SK-N-SH (cell line): ENCODE data around the gene ABLIM2.

Source experiments
- CTCF ChIP-seq: fragments of 200-600 bp; sonication (generic); IDR thresholded peaks from 2 replicates; pipeline ENCODE4 v1.6.1; 2017; ENCODE audit warnings: antibody characterized with exemption, mild to moderate bottlenecking, moderate library complexity
- GABPA ChIP-seq: IDR thresholded peaks from 2 replicates; pipeline ENCODE4 v1.4.0; 2012; ENCODE audit warnings: low read depth, mild to moderate bottlenecking
- POLR2AphosphoS5 ChIP-seq: IDR thresholded peaks from 2 replicates; pipeline ENCODE4 v1.6.1; 2012; ENCODE audit warnings: low read depth, low read length
- SMC3 ChIP-seq: IDR thresholded peaks from 2 replicates; pipeline ENCODE4 v1.6.1; 2012; ENCODE audit warnings: low read depth, low read length, improper control_type of control experiment

DNA sequence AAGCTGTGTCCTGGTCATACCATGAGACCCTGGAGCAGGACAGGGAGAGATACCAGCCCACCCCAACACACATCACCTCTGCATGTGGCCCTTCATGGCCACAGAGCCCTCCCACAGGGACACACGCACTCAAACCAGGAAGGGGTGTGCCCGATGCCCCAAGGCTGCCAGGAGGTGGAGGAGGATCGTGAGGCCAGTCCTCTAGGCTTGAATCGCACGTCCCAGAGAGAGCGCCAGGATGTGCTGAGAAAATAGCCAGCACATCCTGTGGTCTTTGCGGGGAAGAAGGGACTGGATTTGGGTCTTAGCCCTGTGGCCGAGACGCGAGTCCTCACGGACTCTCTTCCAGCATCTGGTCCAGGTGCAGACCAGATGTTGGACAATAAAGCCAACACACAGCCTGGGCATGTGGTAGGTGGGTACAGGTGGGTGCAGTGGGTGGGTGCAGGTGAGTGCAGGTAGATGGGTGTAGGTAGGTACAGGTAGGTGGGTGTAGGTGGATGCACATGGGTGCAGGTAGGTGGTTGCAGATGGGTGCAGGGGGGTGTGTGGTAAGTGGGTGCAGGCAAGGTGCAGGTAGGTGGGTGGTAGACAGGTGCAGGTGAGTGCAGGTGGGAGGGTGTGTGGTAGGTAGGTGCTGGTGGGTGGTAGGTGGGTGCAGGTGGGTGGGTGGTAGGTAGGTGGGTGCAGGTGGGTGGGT lies 124.6 kb downstream of the ABLIM2 start:
- TF ChIP-seq POLR2AphosphoS5 (no peak), SMC3 (no peak), GABPA (no peak), CTCF (no peak)
